H1 (cell line): ENCODE results near the gene THAP7. TPM values are rescaled to one million over a fixed set of nuclear protein-coding genes. Genes with fewer than 3 reads are reported as not detected.

Experiments used
- BRCA1 ChIP-seq: IDR thresholded peaks from 2 replicates; pipeline ENCODE4 v1.6.1; 2012; ENCODE audit warnings: low read depth, low read length, improper control_type of control experiment
- RAD21 ChIP-seq, 2 experiments: IDR thresholded peaks in 1 of 2; conservative IDR thresholded peaks in 1 of 2; 2 replicates each; pipeline ENCODE4 v1.6.1; 2011; ENCODE audit warnings: low read depth in 2 of 2, low read length in 2 of 2, improper control_type of control experiment in 1 of 2, inconsistent platforms in 1 of 2, mild to moderate bottlenecking in 1 of 2, moderate library complexity in 1 of 2
- TAF7 ChIP-seq: optimal IDR thresholded peaks from 2 replicates; pipeline ENCODE3; 2011; ENCODE audit warnings: low read depth, mild to moderate bottlenecking, inconsistent platforms, low read length, moderate library complexity, borderline replicate concordance
- polyA plus RNA-seq, 7 experiments: library from polyadenylated mRNA; depleted of rRNA in 3 of 7; stranded (reverse) in 5 of 7; unstranded in 2 of 7; fragments of >200 nt in 5 of 7; fragments of 200-250 nt in 2 of 7; gene quantifications; 1 replicate in 5 of 7; 2 replicates in 1 of 7; 4 replicates in 1 of 7; pipeline versions ENCODE4 v1.2.1 to v1.2.3, GENCODE V29; 2011 to 2013; ENCODE audit warnings: missing spikeins in 2 of 7, mixed read lengths in 2 of 7
- total RNA-seq: library from RNA; stranded (reverse); fragmentation: NEBNext Ultra II Directional; extraction: Animal tissue kit (Norgen Biotek cat#: 25700); gene quantifications from 2 replicates; pipeline ENCODE4 v1.2.1, GENCODE V29; 2021
- TF ChIP-seq, protein P1 (sequence below), 3 experiments: IDR thresholded peaks; 1 replicate in 2 of 3; 2 replicates in 1 of 3; pipeline versions ENCODE4 v1.5.1 to v1.6.1; 2011; ENCODE audit warnings: low read length in 3 of 3, mild to moderate bottlenecking in 3 of 3, inconsistent platforms in 2 of 3, low read depth in 1 of 3, moderate library complexity in 1 of 3; ENCODE audit not compliant: insufficient read depth in 1 of 3; ENCODE audit errors: control extremely low read depth in 1 of 3

The THAP7 gene
- total and polyA plus RNA-seq, 2 of the 8 experiments (the other 6 are each of a cell fraction or from before 2014, with no cell fraction given), result 16.9 to 32.5 TPM

DNA sequence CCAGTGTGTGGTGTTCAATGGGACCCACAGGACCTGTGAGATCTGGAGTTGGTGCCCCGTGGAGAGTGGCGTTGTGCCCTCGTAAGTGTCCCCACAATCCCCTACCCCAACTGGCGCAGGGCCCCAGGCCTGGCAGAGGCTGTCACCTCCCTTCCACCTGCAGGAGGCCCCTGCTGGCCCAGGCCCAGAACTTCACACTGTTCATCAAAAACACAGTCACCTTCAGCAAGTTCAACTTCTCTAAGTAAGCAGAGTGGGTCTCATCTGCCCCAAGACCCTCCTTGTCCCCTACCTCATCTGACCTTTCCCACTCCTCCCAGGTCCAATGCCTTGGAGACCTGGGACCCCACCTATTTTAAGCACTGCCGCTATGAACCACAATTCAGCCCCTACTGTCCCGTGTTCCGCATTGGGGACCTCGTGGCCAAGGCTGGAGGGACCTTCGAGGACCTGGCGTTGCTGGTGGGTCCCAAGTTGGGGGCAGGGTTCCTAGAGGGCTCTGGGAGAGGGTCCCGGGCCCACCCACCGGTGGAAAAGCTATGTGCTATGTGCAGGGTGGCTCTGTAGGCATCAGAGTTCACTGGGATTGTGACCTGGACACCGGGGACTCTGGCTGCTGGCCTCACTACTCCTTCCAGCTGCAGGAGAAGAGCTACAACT lies 21.2 kb upstream of the THAP7 start (continued):
- TF ChIP-seq RAD21 (IDR thresholded peaks at IDR 0.05 in 1 of 2, conservative IDR thresholded peaks at IDR 0.05 in 1 of 2; ENCODE audit: low read depth in 2 of 2, low read length in 2 of 2), result 0 out of 4 replicates have a peak, but pooled peaks of 1 of the 2 experiments have one; percentile 6
- TF ChIP-seq, protein P1, sequence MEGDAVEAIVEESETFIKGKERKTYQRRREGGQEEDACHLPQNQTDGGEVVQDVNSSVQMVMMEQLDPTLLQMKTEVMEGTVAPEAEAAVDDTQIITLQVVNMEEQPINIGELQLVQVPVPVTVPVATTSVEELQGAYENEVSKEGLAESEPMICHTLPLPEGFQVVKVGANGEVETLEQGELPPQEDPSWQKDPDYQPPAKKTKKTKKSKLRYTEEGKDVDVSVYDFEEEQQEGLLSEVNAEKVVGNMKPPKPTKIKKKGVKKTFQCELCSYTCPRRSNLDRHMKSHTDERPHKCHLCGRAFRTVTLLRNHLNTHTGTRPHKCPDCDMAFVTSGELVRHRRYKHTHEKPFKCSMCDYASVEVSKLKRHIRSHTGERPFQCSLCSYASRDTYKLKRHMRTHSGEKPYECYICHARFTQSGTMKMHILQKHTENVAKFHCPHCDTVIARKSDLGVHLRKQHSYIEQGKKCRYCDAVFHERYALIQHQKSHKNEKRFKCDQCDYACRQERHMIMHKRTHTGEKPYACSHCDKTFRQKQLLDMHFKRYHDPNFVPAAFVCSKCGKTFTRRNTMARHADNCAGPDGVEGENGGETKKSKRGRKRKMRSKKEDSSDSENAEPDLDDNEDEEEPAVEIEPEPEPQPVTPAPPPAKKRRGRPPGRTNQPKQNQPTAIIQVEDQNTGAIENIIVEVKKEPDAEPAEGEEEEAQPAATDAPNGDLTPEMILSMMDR (IDR thresholded peaks at IDR 0.05; ENCODE audit: control extremely low read depth in 1 of 3, insufficient read depth in 1 of 3, low read depth in 1 of 3, low read length in 3 of 3), result peak in 2 of 3 experiments; percentile 30 to 35; a peak in 3 of 4 replicates
- TF ChIP-seq BRCA1, result no peak
- TF ChIP-seq TAF7, result no peak
- TF ChIP-seq, all 59 proteins: peak for 2
